Myocyte (in vitro differentiated cells): ENCODE data around the gene DCAF4. TPM values are rescaled to one million over a fixed set of nuclear protein-coding genes. Genes with fewer than 3 reads are reported as not detected.
"Not testable (repeated sequence)": the region's sequence is repeated elsewhere in the genome, so short reads cannot be mapped to it uniquely, and the experiment has no call there.

Experiments used
- DNase-seq: peaks from one replicate; pipeline ENCODE4 v3.0.0-alpha.2; 2012; ENCODE audit warnings: low read depth
- total RNA-seq: library from RNA; depleted of rRNA; stranded (reverse); fragments of >200 nt; gene quantifications from 2 replicates; pipeline ENCODE4 v1.2.3, GENCODE V29; 2014

DCAF4 gene
- total RNA-seq, 1 donor from 2014 or later, result 23.2 TPM

DNA sequence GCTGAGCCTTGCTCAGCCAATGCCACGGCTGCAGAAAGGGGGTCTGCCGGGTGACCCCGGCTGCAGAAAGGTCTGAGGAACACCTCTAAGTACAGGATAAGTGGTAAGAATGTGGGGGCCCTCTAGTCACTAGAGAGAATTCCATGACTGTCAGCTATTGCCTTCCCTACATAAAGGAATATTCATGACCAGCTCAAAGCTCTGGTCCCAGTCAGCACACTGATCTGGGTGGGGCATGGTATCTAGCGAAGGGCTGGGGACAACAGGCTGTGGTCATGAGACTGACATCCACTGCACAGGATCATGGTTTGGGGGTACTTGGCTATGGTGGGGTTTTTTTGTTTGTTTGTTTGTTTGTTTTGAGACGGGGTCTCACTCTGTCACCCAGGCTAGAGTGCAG, 42.1 kb downstream of the DCAF4 start:
- DNase-seq, result no peak

DNA sequence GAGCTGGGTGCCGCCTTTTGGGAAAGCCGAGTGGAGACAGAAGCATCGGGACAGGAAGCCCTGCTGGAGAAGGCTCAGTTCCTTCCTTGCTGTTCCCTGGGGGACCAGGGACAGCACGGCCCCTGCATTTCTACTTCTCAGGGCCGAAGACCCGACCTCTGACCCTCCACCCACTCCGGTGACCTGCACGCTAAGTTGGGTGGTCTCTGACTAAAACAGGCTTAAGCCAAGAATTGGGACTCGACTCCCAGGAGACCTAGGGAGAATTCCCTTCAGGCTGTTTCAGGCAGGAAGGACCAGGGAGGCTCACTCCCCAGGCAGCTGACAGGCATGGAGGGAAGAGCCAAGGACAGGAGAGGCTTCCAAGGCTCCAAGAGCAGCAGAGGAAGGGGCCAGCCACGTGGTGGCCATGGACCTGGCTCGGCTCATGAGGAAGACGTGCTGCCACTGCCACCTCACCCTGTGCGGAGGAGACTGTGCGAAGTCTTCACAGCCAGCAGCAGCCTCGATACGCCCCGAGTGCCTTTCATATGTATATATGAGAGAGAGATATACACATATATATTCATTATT, 43.9 kb downstream of the DCAF4 start:
- DNase-seq, result no peak

DNA sequence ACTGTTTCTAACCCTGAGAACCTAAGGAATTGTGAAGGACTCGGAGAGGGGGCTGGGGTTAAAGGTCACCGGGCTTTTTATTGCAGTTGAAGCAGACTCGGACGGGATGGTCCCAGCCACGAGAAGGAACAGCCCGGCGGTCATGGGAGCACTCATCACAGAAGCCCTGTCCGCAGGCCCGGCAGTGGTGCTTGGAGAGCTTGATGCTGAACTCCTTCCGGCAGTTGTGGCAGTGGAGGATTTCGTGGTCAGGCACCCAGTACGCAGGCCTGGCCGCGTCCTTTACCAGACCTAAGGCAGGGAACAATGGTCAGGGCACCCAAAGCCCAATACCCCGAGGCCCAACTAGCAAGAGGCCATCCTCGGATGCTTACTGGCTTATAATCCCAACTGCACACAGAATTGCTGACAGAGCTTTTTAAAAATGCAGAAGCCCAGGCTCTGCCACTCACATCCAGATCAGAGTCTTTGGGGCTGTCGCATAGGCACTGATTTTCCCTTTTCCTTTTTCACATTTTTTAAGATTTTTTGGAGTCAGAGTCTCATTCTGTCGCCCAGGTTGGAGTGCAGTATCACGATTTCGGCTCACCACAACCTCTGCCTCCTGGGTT, 44.7 kb downstream of the DCAF4 start:
- no peak for DNase-seq

GRCh38 chr14:72974661-72975060, 48.4 kb downstream of the DCAF4 start:
- DNase-seq, result no peak

DNA sequence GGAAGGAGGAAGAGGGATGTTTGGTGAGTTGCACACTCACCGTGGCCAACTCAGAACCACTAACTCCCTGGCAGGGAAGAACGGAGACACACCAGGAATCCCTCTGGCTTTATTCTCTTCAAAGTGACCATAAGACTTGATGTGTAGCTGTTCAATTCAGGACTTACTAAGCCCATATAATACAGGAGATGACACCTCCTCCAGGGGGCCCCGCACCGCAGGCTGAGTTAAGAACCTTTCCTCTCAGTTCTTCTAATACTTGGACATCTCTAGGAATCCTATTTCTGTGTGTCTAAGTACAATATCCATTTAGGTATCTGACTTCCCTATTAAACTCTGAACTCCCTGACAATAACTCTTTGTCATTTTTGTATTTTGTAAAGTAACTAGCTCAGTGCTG, 49.5 kb downstream of the DCAF4 start:
- peak; percentile 6 for DNase-seq

DNA sequence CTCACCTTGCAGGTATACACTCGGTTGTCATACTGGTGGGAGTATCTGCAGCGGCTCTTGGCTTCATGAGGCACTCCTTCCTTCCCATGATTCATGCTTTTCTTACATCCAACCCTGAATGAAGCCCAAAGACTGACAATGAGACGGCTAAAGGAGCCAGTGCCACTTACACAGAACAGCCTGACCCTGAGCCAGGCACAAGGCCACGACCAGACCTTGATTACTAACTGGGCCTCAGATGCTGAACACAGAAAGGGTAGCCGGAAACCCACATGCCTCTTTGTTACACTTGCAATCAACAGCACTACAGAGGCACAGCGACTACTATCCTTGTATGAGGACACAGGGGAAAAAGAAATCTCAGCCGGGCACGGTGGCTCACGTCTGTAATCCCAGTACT, 52.6 kb downstream of the DCAF4 start:
- DNase-seq, result no peak

DNA sequence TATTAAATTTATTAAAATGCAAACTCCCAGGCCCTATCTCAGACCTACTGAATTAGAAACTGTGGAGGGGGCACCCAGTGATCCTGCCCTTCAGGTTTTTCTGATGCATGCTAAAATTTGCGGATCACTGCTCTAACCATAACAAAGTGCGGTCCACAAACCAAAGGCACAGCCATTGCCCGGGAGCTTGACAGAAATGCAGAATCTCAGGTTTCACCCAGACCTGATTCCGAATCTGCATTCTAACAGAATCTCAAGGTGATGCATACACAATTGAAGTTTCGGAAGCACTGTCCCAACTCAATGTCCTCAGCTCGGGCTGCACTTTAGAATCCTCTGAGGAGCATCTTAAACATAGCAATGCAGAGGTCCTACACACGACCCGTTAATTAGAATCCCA, 54.6 kb downstream of the DCAF4 start:
- no peak for DNase-seq

- no peak for DNase-seq
Measured at GRCh38 chr14:72982146-72982708, 56.0 kb downstream of the DCAF4 start.

- no peak for DNase-seq
Measured at GRCh38 chr14:72986214-72986613, 60.0 kb downstream of the DCAF4 start.

DNA sequence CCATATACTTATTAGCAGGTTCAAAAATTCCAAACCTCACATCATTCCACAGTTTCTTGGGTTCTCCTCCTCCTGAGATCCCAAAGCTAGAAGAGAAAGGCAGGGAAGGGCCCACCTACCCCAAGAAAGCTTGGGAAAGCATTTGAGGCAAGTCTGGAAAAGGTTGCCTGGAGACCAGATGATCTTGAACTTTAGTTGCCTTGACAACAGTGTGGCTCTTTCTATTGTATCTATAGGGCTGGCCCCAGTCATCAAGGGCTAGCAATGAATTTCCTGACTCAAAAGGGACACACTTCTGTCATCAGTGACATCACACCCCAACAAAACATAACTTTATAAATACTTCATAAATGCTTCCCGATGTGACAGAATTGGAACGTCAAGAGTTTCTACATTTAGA, 60.6 kb downstream of the DCAF4 start:
- no peak for DNase-seq

- DNase-seq, result no peak
Measured at GRCh38 chr14:72990171-72990570, 63.9 kb downstream of the DCAF4 start.

- DNase-seq, result no peak
Measured at GRCh38 chr14:72996916-72997315, 70.7 kb downstream of the DCAF4 start.

DNA sequence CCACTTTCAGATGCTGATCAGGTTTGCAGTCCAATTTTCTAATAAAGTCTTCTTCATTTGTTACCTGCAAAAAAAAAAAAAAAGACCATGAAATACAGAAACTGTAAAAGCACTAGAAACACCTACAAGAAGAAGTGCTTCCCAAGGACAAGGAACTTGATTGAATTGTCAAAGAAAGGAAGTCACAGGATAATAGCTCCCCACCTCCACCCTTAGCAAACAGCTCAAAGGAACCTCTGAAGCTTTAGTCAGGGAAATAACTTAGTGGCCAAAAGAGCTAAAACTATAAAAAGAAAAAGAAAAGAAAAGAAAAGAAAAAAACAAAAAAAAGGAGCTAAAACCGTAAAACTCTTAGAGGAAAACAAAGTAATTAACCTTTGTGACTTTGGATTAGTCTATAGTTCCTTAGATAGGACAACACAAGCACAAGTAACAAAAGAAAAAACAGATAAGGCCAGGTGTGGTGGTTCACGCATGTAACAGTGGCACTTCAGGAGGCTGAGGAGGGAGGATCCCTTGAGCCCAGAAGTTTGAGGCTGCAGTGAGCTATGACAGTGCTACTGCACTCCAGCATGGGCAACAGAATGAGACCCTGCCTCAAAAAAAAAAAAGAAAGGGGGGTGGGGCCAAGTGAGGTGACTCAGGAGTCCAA, 72.1 kb downstream of the DCAF4 start:
- no peak for DNase-seq

DNA sequence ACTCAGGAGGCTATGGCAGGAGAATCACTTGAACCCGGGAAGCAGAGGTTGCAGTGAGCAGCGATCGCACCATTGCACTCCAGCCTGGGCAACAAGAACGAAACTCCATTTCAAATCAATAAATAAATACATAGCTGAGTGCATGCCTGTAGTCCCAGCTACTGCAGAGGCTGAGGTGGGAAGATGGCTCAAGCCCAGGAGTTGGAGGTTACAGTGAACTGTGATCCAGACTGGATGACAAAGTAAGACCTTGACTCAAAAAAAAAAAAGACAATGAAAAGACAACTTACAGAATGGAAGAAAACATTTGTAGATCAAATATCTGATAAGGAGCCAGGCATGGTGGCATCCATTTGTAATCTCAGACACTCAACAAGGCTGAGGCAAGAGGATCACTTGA, 73.1 kb downstream of the DCAF4 start:
- no peak for DNase-seq

- DNase-seq, result no peak
Measured at GRCh38 chr14:73000073-73000472, 73.8 kb downstream of the DCAF4 start.

GRCh38 chr14:73003681-73004080, 77.4 kb downstream of the DCAF4 start:
- DNase-seq, result no peak

DNA sequence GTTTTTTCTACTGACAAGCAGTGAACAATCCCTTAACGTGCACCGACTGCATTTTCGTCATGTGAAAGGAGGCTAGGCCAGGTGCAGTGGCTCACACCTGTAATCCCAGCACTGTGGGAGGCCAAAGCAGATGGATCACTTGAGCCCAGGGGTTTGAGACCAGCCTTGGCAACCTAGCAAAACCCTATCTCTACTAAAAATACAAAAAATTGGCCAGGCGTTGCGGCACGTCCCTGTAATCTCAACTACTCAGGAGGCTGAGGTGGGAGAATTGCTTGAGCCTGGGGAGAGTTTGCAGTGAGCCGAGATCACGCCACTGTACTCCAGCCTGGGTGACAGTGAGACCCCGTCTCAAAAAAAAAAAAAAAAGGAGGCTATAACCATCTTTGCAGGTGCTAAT, 78.4 kb downstream of the DCAF4 start:
- not testable (repeated sequence) for DNase-seq

GRCh38 chr14:73007835-73008234, 81.6 kb downstream of the DCAF4 start:
- peak; percentile 30 for DNase-seq

GRCh38 chr14:73008501-73008900, 82.2 kb downstream of the DCAF4 start:
- peak; percentile 93 for DNase-seq
